ENCODE results near the gene ALG3.

Gene ALG3

DNA sequence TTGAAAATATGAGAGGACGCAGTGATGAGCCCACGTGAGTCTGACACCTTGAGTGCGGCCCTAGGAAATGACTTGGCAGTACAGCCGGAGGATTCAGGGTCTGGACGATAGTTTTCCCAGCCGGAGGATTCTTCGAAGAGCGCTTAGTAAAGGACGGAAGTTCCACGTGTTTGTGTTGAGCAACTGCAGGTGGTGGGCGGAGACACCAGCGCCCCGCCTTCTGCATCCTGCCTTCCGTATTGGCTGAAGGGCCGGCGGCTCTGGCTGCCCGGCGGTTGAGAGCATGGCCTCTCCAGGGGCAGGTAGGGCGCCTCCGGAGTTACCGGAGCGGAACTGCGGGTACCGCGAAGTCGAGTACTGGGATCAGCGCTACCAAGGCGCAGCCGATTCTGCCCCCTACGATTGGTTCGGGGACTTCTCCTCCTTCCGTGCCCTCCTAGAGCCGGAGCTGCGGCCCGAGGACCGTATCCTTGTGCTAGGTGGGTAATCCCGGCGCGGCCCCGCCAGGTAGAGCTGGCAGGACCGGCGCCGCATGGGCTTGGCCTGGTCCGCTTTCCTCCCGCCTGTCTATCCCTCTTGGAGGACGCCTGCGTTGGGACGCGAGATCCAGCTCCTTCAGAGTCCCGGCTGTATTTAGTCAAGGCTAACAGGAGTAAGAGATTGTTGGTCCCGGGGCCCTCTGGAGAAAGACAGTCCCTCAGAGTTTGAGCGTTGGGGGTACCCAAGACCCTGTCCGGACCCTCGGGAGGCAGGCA lies 827 bp upstream of the ALG3 start, which contains the start of gene EEF1AKMT4:
EEF1AKMT4 (plus strand) TSS at position 261 of the 755 bp plus-strand sequence; CDS start at position 284, 23 bp downstream.
- TF ChIP-seq, protein P1, sequence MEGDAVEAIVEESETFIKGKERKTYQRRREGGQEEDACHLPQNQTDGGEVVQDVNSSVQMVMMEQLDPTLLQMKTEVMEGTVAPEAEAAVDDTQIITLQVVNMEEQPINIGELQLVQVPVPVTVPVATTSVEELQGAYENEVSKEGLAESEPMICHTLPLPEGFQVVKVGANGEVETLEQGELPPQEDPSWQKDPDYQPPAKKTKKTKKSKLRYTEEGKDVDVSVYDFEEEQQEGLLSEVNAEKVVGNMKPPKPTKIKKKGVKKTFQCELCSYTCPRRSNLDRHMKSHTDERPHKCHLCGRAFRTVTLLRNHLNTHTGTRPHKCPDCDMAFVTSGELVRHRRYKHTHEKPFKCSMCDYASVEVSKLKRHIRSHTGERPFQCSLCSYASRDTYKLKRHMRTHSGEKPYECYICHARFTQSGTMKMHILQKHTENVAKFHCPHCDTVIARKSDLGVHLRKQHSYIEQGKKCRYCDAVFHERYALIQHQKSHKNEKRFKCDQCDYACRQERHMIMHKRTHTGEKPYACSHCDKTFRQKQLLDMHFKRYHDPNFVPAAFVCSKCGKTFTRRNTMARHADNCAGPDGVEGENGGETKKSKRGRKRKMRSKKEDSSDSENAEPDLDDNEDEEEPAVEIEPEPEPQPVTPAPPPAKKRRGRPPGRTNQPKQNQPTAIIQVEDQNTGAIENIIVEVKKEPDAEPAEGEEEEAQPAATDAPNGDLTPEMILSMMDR (IDR thresholded peaks at IDR 0.05; ENCODE audit: low read length, missing control alignments), result peak; percentile 46
- peak within 1 kb of the TSS; percentile 73 for H3K4me3 ChIP-seq (replicated peaks; ENCODE audit: low read depth, low read length)
- peak; percentile 99 for DNase-seq (ENCODE audit: low read depth)

DNA sequence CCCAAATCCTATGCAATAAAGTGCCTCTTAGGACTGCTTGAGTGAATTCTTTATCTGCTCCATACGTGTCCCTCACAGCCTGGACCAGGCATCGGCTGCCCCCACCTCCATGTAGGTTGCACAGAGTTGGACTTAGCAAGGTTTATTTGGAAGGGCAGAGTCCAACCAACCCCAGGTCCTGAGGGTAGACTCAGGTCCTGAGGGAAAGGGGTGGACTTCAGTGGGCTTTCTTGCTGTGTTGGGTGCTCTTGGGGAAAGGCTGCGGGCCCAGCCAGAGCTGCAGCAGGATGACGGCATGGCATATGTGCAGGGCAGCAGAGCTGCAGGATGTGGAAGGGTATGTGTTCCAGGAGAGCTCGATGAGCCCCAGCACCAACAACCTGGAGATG lies 6.5 kb downstream of the ALG3 start:
- TF ChIP-seq, protein P1 (IDR thresholded peaks at IDR 0.05; ENCODE audit: low read length, missing control alignments), result no peak
- H3K4me3 ChIP-seq (replicated peaks; ENCODE audit: low read depth, low read length), result no peak overlapping the region
- DNase-seq (ENCODE audit: low read depth), result no peak

DNA sequence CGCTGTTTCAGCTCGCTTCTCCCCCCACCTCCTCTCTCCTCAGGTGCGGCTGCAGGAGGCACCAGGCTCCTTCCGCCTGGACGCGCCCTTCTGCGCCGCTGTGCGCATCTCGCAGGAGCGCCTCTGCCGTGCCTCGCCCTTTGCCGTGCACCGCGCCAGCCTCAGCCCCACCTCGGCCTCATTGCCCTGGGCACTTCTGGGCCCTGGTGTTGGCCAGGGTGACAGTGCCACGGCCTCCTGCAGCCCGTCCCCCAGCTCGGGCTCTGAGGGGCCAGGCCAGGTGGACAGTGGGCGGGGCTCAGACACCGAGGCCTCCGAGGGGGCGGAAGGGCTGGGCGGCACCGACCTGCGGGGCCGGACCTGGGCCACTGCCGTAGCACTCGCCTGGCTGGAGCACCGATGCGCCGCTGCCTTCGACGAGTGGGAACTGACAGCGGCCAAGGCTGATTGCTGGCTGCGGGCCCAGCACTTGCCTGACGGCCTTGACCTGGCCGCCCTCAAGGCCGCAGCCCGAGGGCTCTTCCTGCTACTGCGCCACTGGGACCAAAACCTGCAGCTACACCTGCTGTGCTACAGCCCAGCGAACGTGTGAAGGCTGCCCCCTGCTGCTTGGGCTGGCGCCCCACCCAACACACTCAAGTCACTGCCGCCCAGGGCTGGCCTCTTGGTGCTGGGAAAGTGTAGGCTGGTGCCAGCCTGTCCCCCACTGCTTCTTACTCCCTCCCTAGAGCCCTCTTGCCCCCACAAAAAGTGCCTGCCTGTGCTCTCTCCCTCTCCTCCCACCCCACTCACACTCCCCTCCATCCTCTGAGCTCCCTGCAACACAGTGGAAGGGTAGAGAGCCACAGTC lies 7.1 kb downstream of the ALG3 start:
- DNase-seq (ENCODE audit: low read depth), result peak; percentile 53
- TF ChIP-seq, protein P1 (IDR thresholded peaks at IDR 0.05; ENCODE audit: low read length, missing control alignments), result peak; percentile 57
- no peak overlapping the region for H3K4me3 ChIP-seq (replicated peaks; ENCODE audit: low read depth, low read length)

DNA sequence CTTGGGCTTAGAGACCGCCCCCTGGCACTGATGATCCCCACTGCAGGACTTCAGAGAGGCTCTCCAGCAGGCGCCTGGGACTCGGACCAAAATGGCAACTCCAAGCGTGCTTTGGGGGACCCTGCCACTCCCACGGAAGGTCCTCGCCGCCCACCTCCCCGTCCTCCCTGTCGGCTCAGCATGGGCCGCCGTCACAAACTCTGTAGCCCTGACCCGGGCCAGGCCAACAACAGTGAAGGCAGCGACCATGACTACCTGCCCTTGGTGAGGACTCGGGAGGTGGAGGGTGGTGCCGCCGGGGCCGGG lies 7.7 kb downstream of the ALG3 start:
- TF ChIP-seq, protein P1 (IDR thresholded peaks at IDR 0.05; ENCODE audit: low read length, missing control alignments), result no peak
- DNase-seq (ENCODE audit: low read depth), result no peak
- no peak overlapping the region for H3K4me3 ChIP-seq (replicated peaks; ENCODE audit: low read depth, low read length)

DNA sequence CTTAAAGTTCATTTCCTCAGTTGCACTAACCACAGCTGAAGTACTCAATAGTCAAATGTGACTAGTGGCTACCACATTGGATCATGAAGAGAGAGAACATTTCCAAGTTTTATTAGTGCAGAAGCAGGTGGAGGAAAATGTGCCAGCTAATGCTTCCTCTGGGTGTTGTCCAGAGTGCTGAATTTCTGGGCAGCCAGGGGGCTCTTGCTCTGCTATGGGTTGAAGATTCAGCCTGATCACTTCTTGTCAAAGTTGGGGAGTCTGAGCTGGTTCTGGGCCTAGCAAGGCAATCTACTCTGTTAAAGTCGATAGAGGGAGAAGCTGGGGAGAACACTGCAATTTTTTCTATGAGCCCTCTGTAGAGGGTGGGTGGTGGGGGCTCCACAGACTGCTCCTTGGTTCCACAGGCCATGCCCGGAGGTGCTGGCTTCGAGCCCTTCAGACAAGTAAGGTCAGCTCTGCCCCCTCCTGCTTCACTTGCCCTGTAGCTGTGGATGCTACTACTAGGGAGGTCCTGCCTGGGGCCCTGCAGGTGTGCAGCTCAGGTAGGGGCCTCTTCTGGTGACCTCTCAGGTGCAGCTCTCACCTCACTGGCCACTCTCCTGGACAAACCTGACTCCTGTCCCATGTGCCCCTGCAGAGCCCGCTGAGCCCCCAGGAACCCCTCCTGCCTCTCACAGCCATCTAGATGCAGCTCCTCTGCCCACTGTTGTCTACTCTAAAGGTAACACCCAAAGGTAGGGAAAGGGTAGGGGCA lies 8.2 kb downstream of the ALG3 start:
- peak; percentile 44 for DNase-seq (ENCODE audit: low read depth)
- TF ChIP-seq, protein P1 (IDR thresholded peaks at IDR 0.05; ENCODE audit: low read length, missing control alignments), result no peak
- H3K4me3 ChIP-seq (replicated peaks; ENCODE audit: low read depth, low read length), result no peak overlapping the region

DNA sequence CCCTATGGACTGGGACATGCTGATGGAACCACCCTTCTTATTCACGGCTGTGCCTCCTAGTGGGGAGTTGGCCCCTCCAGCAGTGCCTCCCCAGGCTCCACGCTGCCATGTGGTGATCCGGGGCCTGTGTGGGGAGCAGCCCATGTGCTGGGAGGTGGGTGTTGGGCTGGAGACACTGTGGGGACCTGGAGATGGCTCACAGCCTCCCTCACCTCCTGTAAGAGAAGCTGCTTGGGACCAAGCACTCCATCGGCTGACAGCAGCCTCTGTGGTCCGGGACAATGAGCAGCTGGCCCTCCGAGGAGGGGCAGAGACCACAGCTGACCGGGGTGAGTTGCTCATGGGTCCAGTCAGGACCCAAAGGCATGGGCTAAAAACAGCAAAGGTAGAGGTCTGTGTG lies 9.1 kb downstream of the ALG3 start:
- DNase-seq (ENCODE audit: low read depth), result no peak
- no peak overlapping the region for H3K4me3 ChIP-seq (replicated peaks; ENCODE audit: low read depth, low read length)
- TF ChIP-seq, protein P1 (IDR thresholded peaks at IDR 0.05; ENCODE audit: low read length, missing control alignments), result no peak

All from fibroblast of pulmonary artery (primary cell).